Tibial nerve (tissue), 4 donors: Measurements from ENCODE around the gene GSK3B.

Experiments
- EP300 ChIP-seq, 2 donors: sonication (generic); formaldehyde crosslinking; IDR thresholded peaks; one replicate each; pipeline ENCODE4 v1.6.1; 2017; ENCODE audit warnings: antibody characterized with exemption in 2 of 2, mild to moderate bottlenecking in 1 of 2
- POLR2A ChIP-seq, 2 donors: fragments of 450-650 bp; IDR thresholded peaks; one replicate each; pipeline ENCODE4 v1.6.1; 2017; ENCODE audit warnings: antibody characterized with exemption in 2 of 2, mild to moderate bottlenecking in 2 of 2, moderate library complexity in 2 of 2
- TF ChIP-seq, protein P1 (sequence below), 5 experiments: fragments of 200-600 bp in 3 of 5; fragments of 450-650 bp in 2 of 5; sonication (generic) in 3 of 5; IDR thresholded peaks; one replicate each; pipeline ENCODE4 v1.5.1; 2016 to 2019; ENCODE audit warnings: antibody characterized with exemption in 5 of 5, mild to moderate bottlenecking in 3 of 5, moderate library complexity in 2 of 5

DNA sequence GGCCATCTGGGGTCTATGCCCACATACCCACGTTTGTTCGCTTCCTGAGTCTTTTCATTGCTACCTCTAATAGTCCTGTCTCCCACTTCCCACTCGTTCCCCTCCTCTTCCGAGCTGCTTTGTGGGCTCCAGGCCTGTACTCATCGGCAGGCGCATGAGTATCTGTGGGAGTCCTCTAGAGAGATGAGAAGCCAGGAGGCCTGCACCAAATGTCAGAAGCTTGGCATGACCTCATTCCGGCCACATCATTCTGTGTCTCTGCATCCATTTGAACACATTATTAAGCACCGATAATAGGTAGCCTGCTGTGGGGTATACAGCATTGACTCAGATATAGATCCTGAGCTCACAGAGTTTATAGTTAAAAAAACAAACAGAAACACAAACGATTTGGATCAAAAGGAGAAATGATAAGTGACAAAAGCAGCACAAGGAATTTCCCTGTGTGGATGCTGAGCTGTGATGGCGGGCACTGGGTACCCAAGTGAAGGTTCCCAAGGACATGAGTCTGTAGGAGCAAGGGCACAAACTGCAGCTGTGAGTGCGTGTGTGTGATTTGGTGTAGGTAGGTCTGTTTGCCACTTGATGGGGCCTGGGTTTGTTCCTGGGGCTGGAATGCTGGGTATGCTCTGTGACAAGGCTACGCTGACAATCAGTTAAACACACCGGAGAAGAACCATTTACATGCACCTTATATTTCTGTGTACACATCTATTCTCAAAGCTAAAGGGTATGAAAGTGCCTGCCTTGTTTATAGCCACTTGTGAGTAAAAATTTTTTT, 276.5 kb downstream of the GSK3B start:
- TF ChIP-seq, protein P1, sequence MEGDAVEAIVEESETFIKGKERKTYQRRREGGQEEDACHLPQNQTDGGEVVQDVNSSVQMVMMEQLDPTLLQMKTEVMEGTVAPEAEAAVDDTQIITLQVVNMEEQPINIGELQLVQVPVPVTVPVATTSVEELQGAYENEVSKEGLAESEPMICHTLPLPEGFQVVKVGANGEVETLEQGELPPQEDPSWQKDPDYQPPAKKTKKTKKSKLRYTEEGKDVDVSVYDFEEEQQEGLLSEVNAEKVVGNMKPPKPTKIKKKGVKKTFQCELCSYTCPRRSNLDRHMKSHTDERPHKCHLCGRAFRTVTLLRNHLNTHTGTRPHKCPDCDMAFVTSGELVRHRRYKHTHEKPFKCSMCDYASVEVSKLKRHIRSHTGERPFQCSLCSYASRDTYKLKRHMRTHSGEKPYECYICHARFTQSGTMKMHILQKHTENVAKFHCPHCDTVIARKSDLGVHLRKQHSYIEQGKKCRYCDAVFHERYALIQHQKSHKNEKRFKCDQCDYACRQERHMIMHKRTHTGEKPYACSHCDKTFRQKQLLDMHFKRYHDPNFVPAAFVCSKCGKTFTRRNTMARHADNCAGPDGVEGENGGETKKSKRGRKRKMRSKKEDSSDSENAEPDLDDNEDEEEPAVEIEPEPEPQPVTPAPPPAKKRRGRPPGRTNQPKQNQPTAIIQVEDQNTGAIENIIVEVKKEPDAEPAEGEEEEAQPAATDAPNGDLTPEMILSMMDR (IDR thresholded peaks at IDR 0.05): no peak
- TF ChIP-seq POLR2A (IDR thresholded peaks at IDR 0.05) (no peak), EP300 (IDR thresholded peaks at IDR 0.05) (no peak)
